LNCaP clone FGC (cell line): ENCODE results near the gene PCDHGA12.
"Not testable (repeated sequence)": the region's sequence is repeated elsewhere in the genome, so short reads cannot be mapped to it uniquely, and the experiment has no call there.

Source experiments
- DNase-seq: peaks from one replicate; pipeline ENCODE4 v3.0.0-alpha.2; 2011; ENCODE audit warnings: low read depth
- H3K4me3 ChIP-seq: 2 replicates; pipeline ENCODE4 v1.5.1; 2011; ENCODE audit warnings: mild to moderate bottlenecking, low read depth, low read length, control low read depth
- TF ChIP-seq, protein P1 (sequence below): IDR thresholded peaks from 2 replicates; pipeline ENCODE4 v1.5.1; 2012; ENCODE audit warnings: mild to moderate bottlenecking; ENCODE audit not compliant: control insufficient read depth, insufficient read depth; ENCODE audit errors: extremely low read depth

PCDHGA12 gene

GRCh38 chr5:141389153-141390042 is 40.9 kb upstream of the PCDHGA12 start:
- no peak overlapping the region for H3K4me3 ChIP-seq
- TF ChIP-seq, protein P1, sequence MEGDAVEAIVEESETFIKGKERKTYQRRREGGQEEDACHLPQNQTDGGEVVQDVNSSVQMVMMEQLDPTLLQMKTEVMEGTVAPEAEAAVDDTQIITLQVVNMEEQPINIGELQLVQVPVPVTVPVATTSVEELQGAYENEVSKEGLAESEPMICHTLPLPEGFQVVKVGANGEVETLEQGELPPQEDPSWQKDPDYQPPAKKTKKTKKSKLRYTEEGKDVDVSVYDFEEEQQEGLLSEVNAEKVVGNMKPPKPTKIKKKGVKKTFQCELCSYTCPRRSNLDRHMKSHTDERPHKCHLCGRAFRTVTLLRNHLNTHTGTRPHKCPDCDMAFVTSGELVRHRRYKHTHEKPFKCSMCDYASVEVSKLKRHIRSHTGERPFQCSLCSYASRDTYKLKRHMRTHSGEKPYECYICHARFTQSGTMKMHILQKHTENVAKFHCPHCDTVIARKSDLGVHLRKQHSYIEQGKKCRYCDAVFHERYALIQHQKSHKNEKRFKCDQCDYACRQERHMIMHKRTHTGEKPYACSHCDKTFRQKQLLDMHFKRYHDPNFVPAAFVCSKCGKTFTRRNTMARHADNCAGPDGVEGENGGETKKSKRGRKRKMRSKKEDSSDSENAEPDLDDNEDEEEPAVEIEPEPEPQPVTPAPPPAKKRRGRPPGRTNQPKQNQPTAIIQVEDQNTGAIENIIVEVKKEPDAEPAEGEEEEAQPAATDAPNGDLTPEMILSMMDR = no peak
- DNase-seq = no peak

DNA sequence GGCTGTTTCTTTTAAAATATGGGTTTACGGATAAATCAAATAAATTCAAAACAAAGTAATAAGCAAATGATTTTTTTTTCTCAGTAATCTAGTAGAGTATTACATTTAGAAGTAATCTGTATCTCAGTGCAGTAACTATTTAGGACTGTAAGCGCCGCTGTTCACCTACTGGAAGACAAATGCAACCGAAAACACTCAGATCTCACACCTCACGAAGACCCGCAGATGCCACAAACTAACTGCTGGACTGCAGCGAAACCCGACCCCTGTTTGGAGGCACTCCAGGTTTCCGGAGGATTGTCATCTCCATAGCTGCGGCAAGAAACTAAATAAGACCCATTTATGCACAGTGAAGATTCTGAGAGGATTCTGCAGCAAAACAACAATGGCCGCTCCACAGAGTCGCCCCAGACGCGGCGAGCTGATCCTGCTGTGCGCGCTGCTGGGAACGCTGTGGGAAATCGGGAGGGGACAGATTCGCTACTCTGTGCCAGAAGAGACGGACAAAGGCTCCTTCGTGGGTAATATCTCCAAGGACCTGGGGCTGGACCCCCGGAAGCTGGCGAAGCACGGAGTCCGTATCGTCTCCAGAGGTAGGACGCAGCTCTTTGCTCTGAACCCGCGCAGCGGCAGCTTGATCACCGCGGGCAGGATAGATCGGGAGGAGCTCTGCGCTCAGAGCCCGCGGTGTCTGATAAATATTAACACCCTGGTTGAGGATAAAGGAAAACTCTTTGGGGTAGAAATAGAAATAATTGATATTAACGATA is 37.7 kb upstream of the PCDHGA12 start, which contains the start of gene PCDHGA8:
Gene PCDHGA8 (plus strand): TSS at position 205 of the 770 bp plus-strand sequence. CDS start 181 bp downstream, at position 386.
- TF ChIP-seq, protein P1 = peak; percentile 38
- peak within 1 kb of the TSS; percentile 46 for H3K4me3 ChIP-seq
- DNase-seq = no peak

- TF ChIP-seq, protein P1 = no peak
- no peak overlapping the region for H3K4me3 ChIP-seq
- DNase-seq = no peak
These were observed 37.0 kb upstream of the PCDHGA12 start for GRCh38 chr5:141393267-141393666.

DNA sequence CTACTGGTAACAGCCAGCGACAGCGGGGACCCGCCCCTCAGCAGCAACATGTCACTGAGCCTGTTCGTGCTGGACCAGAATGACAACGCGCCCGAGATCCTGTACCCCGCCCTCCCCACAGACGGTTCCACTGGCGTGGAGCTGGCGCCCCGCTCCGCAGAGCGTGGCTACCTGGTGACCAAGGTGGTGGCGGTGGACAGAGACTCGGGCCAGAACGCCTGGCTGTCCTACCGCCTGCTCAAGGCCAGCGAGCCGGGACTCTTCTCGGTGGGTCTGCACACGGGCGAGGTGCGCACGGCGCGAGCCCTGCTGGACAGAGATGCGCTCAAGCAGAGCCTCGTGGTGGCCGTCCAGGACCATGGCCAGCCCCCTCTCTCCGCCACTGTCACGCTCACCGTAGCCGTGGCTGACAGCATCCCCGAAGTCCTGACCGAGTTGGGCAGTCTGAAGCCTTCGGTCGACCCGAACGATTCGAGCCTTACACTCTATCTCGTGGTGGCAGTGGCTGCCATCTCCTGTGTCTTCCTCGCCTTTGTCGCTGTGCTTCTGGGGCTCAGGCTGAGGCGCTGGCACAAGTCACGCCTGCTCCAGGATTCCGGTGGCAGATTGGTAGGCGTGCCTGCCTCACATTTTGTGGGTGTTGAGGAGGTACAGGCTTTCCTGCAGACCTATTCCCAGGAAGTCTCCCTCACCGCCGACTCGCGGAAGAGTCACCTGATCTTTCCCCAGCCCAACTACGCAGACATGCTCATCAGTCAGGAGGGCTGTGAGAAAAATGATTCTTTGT is 35.7 kb upstream of the PCDHGA12 start:
- not testable (repeated sequence) for H3K4me3 ChIP-seq, DNase-seq

GRCh38 chr5:141397756-141398551 is 32.4 kb upstream of the PCDHGA12 start, which contains the start of gene PCDHGB5:
PCDHGB5 (plus strand) TSS chr5:141397947; CDS start chr5:141398128, 181 bp downstream.
- H3K4me3 ChIP-seq = peak within 1 kb of the TSS; percentile 51
- not testable (repeated sequence) for DNase-seq
- TF ChIP-seq, protein P1 = peak; percentile 72

GRCh38 chr5:141398608-141399007 is 31.7 kb upstream of the PCDHGA12 start:
- no peak overlapping the region for H3K4me3 ChIP-seq
- no peak for DNase-seq
- TF ChIP-seq, protein P1 = no peak
